ENCODE results near the gene WDR33.

DNA sequence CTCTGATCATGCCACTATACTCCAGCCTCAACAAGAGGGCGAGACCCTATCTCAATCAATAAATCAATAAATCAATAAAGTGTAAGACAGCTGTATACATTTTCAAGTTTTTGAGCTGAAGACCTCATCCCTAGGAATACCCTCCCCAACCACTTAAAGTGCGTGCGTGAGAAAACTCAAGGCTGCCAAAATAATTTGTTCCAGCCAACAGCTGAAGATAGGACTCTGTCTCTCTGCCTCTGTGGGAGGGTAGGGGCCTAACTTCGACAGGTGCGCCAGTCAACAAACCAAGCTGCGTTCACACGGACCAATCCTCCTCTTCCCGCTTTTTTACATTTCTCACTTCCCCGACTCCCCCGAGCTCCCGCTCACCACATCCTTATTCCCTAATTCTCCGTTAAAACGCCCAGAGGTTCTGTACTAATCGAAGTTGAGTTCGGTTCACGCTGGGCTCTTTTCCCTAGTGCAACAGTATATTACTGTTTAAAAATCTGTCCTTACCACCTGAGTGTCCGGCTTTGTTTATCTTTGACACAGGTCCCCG is 46.4 kb upstream of the WDR33 start:
- TF ChIP-seq POLR2A (IDR thresholded peaks at IDR 0.05) (no peak), CTCF (IDR thresholded peaks at IDR 0.05) (no peak)
